CD4-positive, alpha-beta T cell treated with Interleukin-17A for 4 hours (primary cell): ENCODE measurements around the gene PCTP.

Experiments
- DNase-seq: peaks from one replicate; pipeline ENCODE4 v3.0.0-alpha.2; 2020; ENCODE audit warnings: mixed read lengths

PCTP gene

DNA sequence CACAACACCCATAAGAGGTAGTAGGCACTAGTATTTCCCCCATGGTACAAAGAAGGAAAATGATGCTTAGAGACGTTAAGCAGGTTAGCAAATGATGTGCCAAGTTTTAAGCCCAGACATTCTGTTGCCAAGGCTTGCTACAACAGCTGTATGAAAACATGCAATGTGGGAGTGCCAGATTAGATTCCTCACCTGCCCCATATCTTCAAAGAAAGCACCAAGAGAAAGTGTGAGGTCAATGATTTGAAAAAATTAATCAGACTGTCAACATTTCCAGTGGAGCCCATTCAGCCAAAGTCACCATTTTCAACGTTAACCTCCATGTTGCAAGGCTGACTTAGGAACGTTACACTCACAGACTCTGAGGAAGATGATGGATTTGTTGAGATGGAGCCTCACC, 61.5 kb downstream of the PCTP start:
- DNase-seq = no peak

DNA sequence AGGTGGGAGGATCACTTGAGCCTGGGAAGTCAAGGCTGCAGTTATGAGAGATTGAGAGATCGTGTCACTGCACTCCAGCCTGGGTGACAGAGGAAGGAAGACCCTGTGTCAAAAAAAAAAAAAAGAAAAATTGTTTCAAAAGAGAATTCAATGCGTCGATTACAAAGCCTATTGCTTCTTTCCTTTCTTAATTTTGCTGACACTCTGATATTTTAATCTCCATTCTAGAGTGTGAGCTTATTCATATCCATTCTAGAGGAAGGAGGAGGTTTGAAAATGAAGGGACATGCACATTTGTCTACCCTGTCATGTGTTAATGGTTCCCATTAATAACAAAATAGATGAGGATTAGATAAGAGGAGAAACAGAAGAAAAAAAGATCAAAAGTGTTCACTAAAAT, 63.1 kb downstream of the PCTP start:
- DNase-seq = no peak

DNA sequence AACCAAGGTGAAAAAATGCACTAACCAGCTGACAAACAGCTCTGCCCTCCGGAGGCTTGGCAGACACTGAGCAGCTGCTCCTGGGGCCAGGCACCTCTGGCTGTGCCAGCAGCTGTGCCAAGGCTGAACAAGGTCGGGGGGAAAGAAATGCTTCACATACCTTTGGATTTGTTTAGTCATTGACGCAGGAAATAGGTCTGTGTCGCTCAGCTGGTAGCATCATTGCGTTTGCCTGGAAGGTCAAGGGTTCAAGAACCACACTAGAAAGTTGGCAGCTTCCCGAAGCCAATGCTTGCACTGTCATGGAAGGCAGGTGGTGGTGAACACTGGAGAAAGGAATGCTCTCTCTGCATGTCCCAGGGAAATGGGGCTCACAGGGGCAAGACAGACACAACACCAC, 63.5 kb downstream of the PCTP start:
- DNase-seq = no peak

DNA sequence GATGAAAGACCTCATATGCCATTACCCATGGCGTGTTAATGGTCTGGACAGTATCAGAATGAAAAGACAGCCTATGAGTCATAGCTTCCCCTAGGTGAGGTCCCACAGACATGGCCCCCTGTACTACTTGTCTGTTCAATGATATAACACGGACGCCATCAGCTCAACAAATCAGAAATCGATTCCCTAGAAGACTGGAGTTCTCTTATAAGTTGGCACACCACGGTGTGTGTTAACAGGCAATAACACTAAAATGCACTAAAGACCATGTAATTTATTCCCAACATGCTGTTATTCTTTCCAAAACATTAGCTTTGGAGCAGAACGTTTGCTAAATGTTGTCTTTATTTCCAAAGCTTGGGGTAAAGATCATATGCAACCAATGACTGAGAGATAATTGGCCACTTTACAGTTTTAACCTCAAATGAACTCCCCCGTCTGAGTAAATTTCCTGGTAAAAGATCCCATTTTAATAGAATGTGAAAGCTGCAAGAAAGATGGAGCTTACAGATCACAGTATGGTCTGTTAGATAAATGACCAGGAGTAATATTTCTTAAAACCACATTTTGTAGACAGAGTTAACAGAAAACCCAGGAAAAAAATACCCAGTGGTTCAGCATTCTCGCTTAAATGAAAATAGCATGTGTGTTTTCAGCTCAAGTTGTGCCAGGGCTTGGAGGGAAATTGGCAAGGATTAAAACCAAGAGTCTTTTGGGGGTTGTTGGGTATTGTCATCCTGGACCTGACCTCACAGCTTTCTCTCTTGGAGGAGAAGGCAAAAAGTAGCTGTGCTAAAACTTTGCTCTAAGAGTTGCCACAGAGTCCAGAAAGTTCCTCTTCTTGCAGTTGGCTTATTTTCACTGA, 65.9 kb downstream of the PCTP start:
- DNase-seq = no peak

DNA sequence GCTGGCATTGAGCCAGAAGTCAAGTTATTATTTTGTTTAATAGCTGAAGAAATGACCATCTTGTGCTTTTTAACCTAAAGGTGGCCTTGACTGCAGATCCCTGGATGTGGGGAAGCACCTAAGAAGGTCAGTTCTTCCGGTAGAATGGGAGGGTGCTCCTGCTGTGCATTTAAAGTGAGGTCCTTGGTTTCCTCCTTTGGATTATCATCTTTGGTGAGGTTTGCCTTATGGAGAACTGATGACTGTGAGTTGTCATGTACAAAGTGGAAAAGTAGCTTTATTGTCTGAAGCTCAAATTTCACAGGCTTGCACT, 66.5 kb downstream of the PCTP start:
- DNase-seq = no peak

DNA sequence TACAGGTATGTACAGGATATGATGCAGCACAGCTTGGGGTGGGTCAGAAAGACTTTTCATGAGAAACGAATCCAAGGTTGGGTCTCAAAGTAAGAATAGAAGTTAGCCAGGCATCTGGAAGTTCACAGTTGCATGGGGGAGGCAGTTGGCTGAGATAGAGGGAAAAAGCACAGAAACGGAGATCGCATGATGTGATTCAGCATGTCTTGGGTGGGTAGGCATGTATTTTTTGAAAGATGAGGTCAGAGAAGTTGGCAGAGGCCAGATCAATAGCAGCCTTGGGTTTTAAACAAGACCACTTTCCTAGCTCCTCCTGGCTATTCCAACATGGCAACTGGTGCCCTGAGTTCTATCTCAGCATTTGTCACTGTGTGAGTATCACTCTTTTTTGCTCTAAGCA, 67.2 kb downstream of the PCTP start:
- no peak for DNase-seq

DNA sequence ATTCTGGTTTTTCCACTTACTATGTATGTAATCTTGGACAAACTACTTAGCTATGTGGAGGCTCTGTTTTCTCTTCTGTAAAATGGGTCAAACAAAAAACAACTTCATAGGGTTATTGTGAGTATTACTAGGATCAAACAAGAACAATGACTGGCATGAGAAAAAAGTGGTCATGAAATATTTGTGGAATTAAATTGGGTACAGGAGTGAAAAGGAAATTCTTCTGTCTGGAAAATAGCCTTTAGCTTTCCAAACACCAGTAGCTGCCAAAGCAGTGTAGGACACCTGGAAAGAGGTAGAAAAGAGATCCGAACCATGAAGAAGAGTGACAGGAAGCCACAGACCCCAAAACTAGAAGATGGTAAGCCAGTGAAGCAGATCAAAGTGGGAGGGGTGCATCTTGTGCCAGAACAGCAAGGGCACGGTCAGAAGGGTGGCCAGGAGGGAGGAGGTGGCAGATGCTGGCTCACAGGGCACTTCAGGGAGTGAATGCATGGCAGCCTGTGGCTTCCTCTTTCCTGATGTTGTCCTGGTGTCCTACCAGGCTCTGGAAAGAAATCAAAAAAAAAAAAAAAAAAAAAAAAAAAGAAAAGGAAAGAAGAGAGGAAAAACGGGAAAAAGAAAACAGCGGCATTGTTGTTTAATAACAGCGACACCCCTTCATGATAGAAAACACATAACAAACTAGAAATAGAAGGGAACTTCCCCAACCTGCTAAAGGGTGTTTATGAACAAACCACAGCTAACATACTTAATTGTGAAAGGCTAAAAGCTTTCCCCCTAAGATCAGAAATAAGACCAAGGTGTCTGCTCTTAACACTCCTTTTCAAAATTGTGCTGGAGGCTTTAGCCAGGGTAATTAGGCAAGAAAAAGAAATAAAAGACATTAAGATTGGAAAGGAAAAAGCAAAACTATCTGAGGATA, 67.9 kb downstream of the PCTP start:
- no peak for DNase-seq

DNA sequence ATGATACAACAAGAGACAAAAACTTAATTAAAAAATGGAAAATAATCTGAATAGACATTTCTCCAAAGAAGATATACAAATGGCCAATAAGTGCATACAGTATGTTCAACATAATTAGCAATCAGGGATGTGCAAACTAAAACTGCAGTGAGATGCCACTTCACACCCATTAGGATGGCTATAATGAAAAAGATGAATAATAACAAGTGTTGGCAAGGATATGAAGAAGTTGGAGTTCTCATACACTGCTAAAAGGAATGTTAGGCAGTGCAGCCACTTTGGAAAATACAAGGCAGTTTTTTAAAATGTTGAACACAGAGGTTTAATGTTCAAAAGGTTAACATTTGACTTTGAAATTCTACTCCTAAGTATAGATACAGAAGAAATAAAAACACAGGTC, 69.8 kb downstream of the PCTP start:
- no peak for DNase-seq

DNA sequence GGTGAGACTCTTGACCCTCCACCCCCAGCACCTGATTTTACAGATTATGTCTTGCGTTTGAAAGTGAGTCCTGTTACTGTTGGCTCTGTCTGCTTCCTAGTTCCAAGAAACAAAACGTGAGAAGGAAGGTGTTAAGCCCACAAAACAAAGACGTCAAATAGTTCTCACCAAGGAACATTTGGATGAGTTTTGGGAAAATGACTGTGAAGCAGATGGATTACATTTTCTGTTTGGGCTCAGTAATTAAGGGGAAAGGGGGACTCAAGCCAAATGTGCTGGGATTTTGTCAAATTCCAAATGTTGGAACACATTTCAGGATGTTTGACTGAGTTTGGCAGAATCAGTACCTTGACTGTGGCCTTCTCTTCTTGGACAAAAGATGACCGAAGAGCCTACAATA, 71.2 kb downstream of the PCTP start:
- no peak for DNase-seq

DNA sequence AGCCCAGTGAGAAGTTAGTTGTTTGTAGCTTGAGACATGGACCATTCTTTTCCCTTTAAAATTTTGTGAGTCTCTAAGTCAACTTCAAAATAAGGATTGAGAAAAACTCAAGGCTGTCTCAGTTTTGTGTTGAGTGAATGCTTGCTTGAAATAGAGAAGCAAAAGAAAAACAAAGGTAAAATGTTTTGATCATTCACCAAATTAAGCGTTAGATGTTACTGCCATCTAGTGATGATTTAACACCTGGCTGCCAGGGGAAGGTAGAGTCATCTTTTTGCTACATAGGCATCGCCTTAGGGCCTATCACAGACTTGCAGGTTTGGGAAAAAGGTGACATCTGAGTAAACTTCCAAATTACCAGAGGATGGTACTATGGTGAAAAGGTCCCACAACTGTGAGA, 74.4 kb downstream of the PCTP start:
- no peak for DNase-seq
